Smooth muscle cell (in vitro differentiated cells): ENCODE results near the gene KLF15. TPM values are rescaled to one million over a fixed set of nuclear protein-coding genes. Genes with fewer than 3 reads are reported as not detected.

Experiments used
- DNase-seq: peaks from one replicate; lab custom pipeline; 2025; ENCODE audit not compliant: unreplicated experiment; lab: John Stamatoyannopoulos, UW
- H2AFZ ChIP-seq: fragments of 200-600 bp; sonication (generic); 2 replicates; pipeline ENCODE4 v1.6.0; 2016; ENCODE audit warnings: antibody characterized with exemption, low read depth, mild to moderate bottlenecking
- H3F3A ChIP-seq: fragments of 200-600 bp; sonication (generic); 2 replicates; pipeline ENCODE4 v1.6.0; 2017; ENCODE audit warnings: antibody characterized with exemption, low read depth
- H3K27ac ChIP-seq: fragments of 200-600 bp; sonication (generic); 2 replicates; pipeline ENCODE4 v1.5.1; 2016; ENCODE audit warnings: low read depth, mild to moderate bottlenecking
- H3K27me3 ChIP-seq: fragments of 200-600 bp; sonication (generic); 2 replicates; pipeline ENCODE4 v1.6.1; 2016; ENCODE audit warnings: low read depth, mild to moderate bottlenecking
- H3K36me3 ChIP-seq: fragments of 200-600 bp; sonication (generic); 2 replicates; pipeline ENCODE4 v1.5.1; 2016; ENCODE audit warnings: low read depth
- H3K4me1 ChIP-seq: fragments of 200-600 bp; sonication (generic); 2 replicates; pipeline ENCODE4 v1.5.1; 2016; ENCODE audit warnings: low read depth
- H3K4me2 ChIP-seq: fragments of 200-600 bp; sonication (generic); 2 replicates; pipeline ENCODE4 v1.6.0; 2016; ENCODE audit warnings: mild to moderate bottlenecking
- H3K4me3 ChIP-seq: fragments of 200-600 bp; sonication (generic); 2 replicates; pipeline ENCODE4 v1.5.1; 2016; ENCODE audit warnings: mild to moderate bottlenecking
- H3K79me2 ChIP-seq: fragments of 200-600 bp; sonication (generic); 2 replicates; pipeline ENCODE4 v1.6.0; 2016; ENCODE audit warnings: low read depth, mild to moderate bottlenecking
- H3K9ac ChIP-seq: fragments of 200-600 bp; sonication (generic); 2 replicates; pipeline ENCODE4 v1.6.0; 2016; ENCODE audit warnings: low read depth
- H3K9me3 ChIP-seq: fragments of 200-600 bp; sonication (generic); replicated peaks from 2 replicates; pipeline ENCODE4 v1.5.1; 2016; ENCODE audit warnings: low read depth
- H4K20me1 ChIP-seq: fragments of 200-600 bp; sonication (generic); 2 replicates; pipeline ENCODE4 v1.6.0; 2016; ENCODE audit warnings: low read depth
- CTCF ChIP-seq: fragments of 200-600 bp; sonication (generic); IDR thresholded peaks from 2 replicates; pipeline ENCODE4 v1.5.1; 2017; ENCODE audit warnings: borderline replicate concordance, mild to moderate bottlenecking, antibody characterized with exemption; ENCODE audit not compliant: insufficient read depth, poor library complexity, severe bottlenecking
- WGBS: methylation state at CpG from one replicate; pipeline ENCODE4 v1.1.7; 2016; ENCODE audit warnings: low lambda C conversion rate; 5-methylcytosine and 5-hydroxymethylcytosine counted together
- polyA plus RNA-seq: library from polyadenylated mRNA; unstranded; fragments of >200 nt; fragmentation: Nextera tagmentation; extraction: Ambion mirVana; gene quantifications from 2 replicates; pipeline ENCODE4 v1.2.1, GENCODE V29; 2016
- total RNA-seq: library from RNA; depleted of rRNA; stranded (reverse); fragments of >200 nt; gene quantifications from 2 replicates; pipeline ENCODE4 v1.2.3, GENCODE V29; 2014

KLF15 gene
- total and polyA plus RNA-seq, 2 experiments from 2014 or later: not detected

- no peak for DNase-seq
- WGBS: 95% methylated on average over 9 of the region's 9 CpGs
Observed at GRCh38 chr3:126350502-126351085, 6.6 kb downstream of the KLF15 start.

GRCh38 chr3:126349611-126350501, 7.4 kb downstream of the KLF15 start:
- H3K4me3 ChIP-seq: no peak overlapping the region
- H3K4me2 ChIP-seq: no peak overlapping the region
- no peak overlapping the region for H2AFZ ChIP-seq
- no peaks in the 10 kb centered on the region for H3K9me3 ChIP-seq
- H3K4me1 ChIP-seq: no peaks in the 10 kb centered on the region
- no peak for TF ChIP-seq CTCF
- DNase-seq: no peak
- H3K27me3 ChIP-seq: no peaks in the 10 kb centered on the region
- no peak overlapping the region for H3K27ac ChIP-seq
- H3K36me3 ChIP-seq: no peaks in the 10 kb centered on the region
- H4K20me1 ChIP-seq: no peaks in the 10 kb centered on the region
- H3K79me2 ChIP-seq: no peaks in the 10 kb centered on the region
- H3K9ac ChIP-seq: no peak overlapping the region
- H3F3A ChIP-seq: no peaks in the 10 kb centered on the region
- 88% methylated on average over 15 of the region's 15 CpGs for WGBS

More at GRCh38 chr3:126350502-126351085, 6.6 kb downstream of the KLF15 start:
- Histone ChIP-seq H3K4me3 (no peak overlapping the region), H3K79me2 (no peaks in the 10 kb centered on the region), H3K36me3 (no peaks in the 10 kb centered on the region), H3F3A (no peaks in the 10 kb centered on the region), H3K27ac (no peak overlapping the region), H3K27me3 (no peaks in the 10 kb centered on the region), H2AFZ (no peak overlapping the region), H4K20me1 (no peaks in the 10 kb centered on the region), H3K9me3 (no peaks in the 10 kb centered on the region), H3K9ac (no peak overlapping the region), H3K4me2 (no peak overlapping the region), H3K4me1 (peaks cover under 1% of the 10 kb centered on the region)
- no peak for TF ChIP-seq CTCF

GRCh38 chr3:126349071-126349470, 8.1 kb downstream of the KLF15 start:
- no peaks in the 10 kb centered on the region for H3K79me2 ChIP-seq
- H3K9me3 ChIP-seq: no peaks in the 10 kb centered on the region
- 98% methylated on average over 6 of the region's 6 CpGs for WGBS
- H4K20me1 ChIP-seq: no peaks in the 10 kb centered on the region
- no peak for DNase-seq
- no peak overlapping the region for H3K9ac ChIP-seq
- TF ChIP-seq CTCF: no peak
- H2AFZ ChIP-seq: no peak overlapping the region
- no peaks in the 10 kb centered on the region for H3K36me3 ChIP-seq
- no peaks in the 10 kb centered on the region for H3F3A ChIP-seq
- no peak overlapping the region for H3K4me2 ChIP-seq
- H3K4me3 ChIP-seq: no peak overlapping the region
- no peak overlapping the region for H3K27ac ChIP-seq
- H3K27me3 ChIP-seq: no peaks in the 10 kb centered on the region
- H3K4me1 ChIP-seq: no peaks in the 10 kb centered on the region
